Left renal pelvis (tissue), 4 donors: ENCODE measurements around the gene SOWAHA. TPM values are rescaled to one million over a fixed set of nuclear protein-coding genes. Genes with fewer than 3 reads are reported as not detected.

Source experiments
- DNase-seq, 4 donors: peaks; one replicate each; pipeline ENCODE4 v3.0.0-alpha.2; 2013; ENCODE audit warnings: low read depth in 4 of 4, low spot score in 3 of 4
- polyA plus RNA-seq, 4 donors: library from polyadenylated mRNA; unstranded; fragments of 120-200 nt; gene quantifications; one replicate each; pipeline ENCODE4 v1.2.1, GENCODE V29; 2013; ENCODE audit not compliant: insufficient read length in 4 of 4

The SOWAHA gene
- polyA plus RNA-seq, 4 donors = 0.12 to 5.1 (median 4.8) TPM

- DNase-seq = no peak
These were observed 12.1 kb downstream of the SOWAHA start for GRCh38 chr5:132825033-132825833.

- DNase-seq = no peak
These were observed 12.8 kb downstream of the SOWAHA start for GRCh38 chr5:132825834-132826391.

- no peak for DNase-seq
These were observed 13.5 kb downstream of the SOWAHA start for GRCh38 chr5:132826424-132827082.

- DNase-seq = no peak
These were observed 15.0 kb downstream of the SOWAHA start for GRCh38 chr5:132827943-132828673.

GRCh38 chr5:132828846-132829494, 15.9 kb downstream of the SOWAHA start:
- DNase-seq = no peak

- no peak for DNase-seq
These were observed 16.8 kb downstream of the SOWAHA start for GRCh38 chr5:132829742-132830435.

GRCh38 chr5:132830436-132831094, 17.5 kb downstream of the SOWAHA start, which contains the start of gene SHROOM1:
TSS of gene SHROOM1 (minus strand) at chr5:132830647. CDS start at chr5:132826140, 4,507 bp downstream.
- DNase-seq = no peak

- no peak for DNase-seq
These were observed 18.2 kb downstream of the SOWAHA start for GRCh38 chr5:132831095-132831860.

GRCh38 chr5:132832612-132833011, 19.5 kb downstream of the SOWAHA start:
- DNase-seq = no peak

GRCh38 chr5:132834057-132834456, 21.0 kb downstream of the SOWAHA start:
- no peak for DNase-seq

- DNase-seq = no peak
These were observed 23.8 kb downstream of the SOWAHA start for GRCh38 chr5:132836852-132837251.

GRCh38 chr5:132837868-132838267, 24.8 kb downstream of the SOWAHA start:
- DNase-seq = no peak

- DNase-seq = no peak
These were observed 25.6 kb downstream of the SOWAHA start for GRCh38 chr5:132838516-132839282.

- no peak for DNase-seq
These were observed 26.6 kb downstream of the SOWAHA start for GRCh38 chr5:132839426-132840301.

- no peak for DNase-seq
These were observed 27.2 kb downstream of the SOWAHA start for GRCh38 chr5:132840313-132840712.

- DNase-seq = no peak
These were observed 27.8 kb downstream of the SOWAHA start for GRCh38 chr5:132840896-132841295.

GRCh38 chr5:132841305-132841704, 28.2 kb downstream of the SOWAHA start:
- no peak for DNase-seq
